Endothelial cell of umbilical vein (primary cell): ENCODE results near the gene MAGEC1.

ENCODE experiments used
- CTCF ChIP-seq, 2 donors: IDR thresholded peaks; 1 replicate in 1 of 2; 2 replicates in 1 of 2; pipeline ENCODE4 v1.5.1; 2011; ENCODE audit warnings: low read length in 2 of 2, mild to moderate bottlenecking in 2 of 2, moderate library complexity in 2 of 2, control low read depth in 1 of 2, inconsistent platforms in 1 of 2, low read depth in 1 of 2; ENCODE audit not compliant: insufficient read depth in 1 of 2; ENCODE audit errors: extremely low read depth in 1 of 2
- EZH2 ChIP-seq: IDR thresholded peaks from 2 replicates; pipeline ENCODE4 v1.6.1; 2012; ENCODE audit warnings: borderline replicate concordance, low read depth, mild to moderate bottlenecking, moderate library complexity, low read length, inconsistent platforms; ENCODE audit not compliant: severe bottlenecking
- FOS ChIP-seq: IDR thresholded peaks from 2 replicates; pipeline ENCODE4 v1.6.1; 2011; ENCODE audit warnings: mild to moderate bottlenecking, low read length, moderate library complexity, borderline replicate concordance; ENCODE audit not compliant: insufficient read depth
- GATA2 ChIP-seq: IDR thresholded peaks from 2 replicates; pipeline ENCODE4 v1.7.0; 2011; ENCODE audit warnings: low read depth, mild to moderate bottlenecking, moderate library complexity, mixed read lengths, low read length; ENCODE audit not compliant: insufficient read length, insufficient read depth
- JUN ChIP-seq: IDR thresholded peaks from 2 replicates; pipeline ENCODE4 v1.6.1; 2011; ENCODE audit warnings: borderline replicate concordance, low read depth; ENCODE audit not compliant: insufficient read length, insufficient read depth
- MAX ChIP-seq: IDR thresholded peaks from 2 replicates; pipeline ENCODE4 v1.6.1; 2011; ENCODE audit not compliant: insufficient read depth, insufficient read length
- MYC ChIP-seq: IDR thresholded peaks from one replicate; pipeline ENCODE4 v1.6.1; 2011; ENCODE audit warnings: mild to moderate bottlenecking, low read depth, low read length
- POLR2A ChIP-seq: IDR thresholded peaks from 2 replicates; pipeline ENCODE4 v1.6.1; 2012; ENCODE audit warnings: low read depth, mild to moderate bottlenecking, control low read depth, low read length
- POLR2AphosphoS5 ChIP-seq: IDR thresholded peaks from 2 replicates; pipeline ENCODE4 v1.6.1; 2012; ENCODE audit warnings: low read depth, mild to moderate bottlenecking, control low read depth, low read length, moderate library complexity; ENCODE audit not compliant: insufficient read depth

DNA sequence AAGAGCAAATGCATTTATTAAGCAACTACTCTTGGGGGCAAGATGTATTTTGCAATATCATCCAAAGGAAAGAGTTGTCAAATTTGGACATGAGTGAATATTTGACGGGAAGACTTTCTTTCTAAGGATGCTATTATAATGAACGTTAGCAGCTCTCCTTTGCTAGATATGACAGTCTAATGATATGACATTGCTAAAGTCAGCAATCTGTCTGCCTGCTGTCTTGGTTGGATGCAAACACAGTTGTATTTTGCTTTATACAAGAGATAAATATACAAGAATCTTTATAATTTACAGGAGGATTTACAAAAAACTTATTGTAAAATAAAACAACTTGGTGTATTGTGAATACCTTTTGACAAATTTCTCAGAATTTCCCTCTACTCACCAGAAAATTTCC lies 37.5 kb downstream of the MAGEC1 start:
- TF ChIP-seq CTCF (IDR thresholded peaks at IDR 0.05; ENCODE audit: extremely low read depth in 1 of 2, insufficient read depth in 1 of 2, low read depth in 1 of 2, low read length in 2 of 2) (no peak), POLR2A (no peak), POLR2AphosphoS5 (no peak), EZH2 (no peak), MAX (no peak), MYC (no peak), GATA2 (no peak), JUN (no peak), FOS (no peak)
